HCT116 (cell line): Measurements from ENCODE around the gene BRD9.

Source experiments
- CBX3 ChIP-seq: IDR thresholded peaks from 2 replicates; pipeline ENCODE4 v1.6.1; 2012; ENCODE audit warnings: low read depth
- CEBPB ChIP-seq: IDR thresholded peaks from 2 replicates; pipeline ENCODE4 v1.6.1; 2012; ENCODE audit warnings: low read depth
- CTCF ChIP-seq, 3 experiments: fragments of 200-600 bp in 1 of 3; sonication (generic) in 1 of 3; IDR thresholded peaks in 2 of 3; conservative IDR thresholded peaks in 1 of 3; 2 replicates each; pipeline ENCODE4 v1.5.1; 2012 to 2017; ENCODE audit warnings: low read depth in 2 of 3, low read length in 2 of 3, antibody characterized with exemption in 1 of 3, borderline replicate concordance in 1 of 3, control low read depth in 1 of 3, mild to moderate bottlenecking in 1 of 3, mixed read lengths in 1 of 3, mixed run types in 1 of 3, moderate library complexity in 1 of 3; ENCODE audit not compliant: insufficient read depth in 1 of 3
- MAX ChIP-seq: IDR thresholded peaks from 2 replicates; pipeline ENCODE4 v1.6.1; 2012
- POLR2A ChIP-seq: IDR thresholded peaks from 2 replicates; pipeline ENCODE4 v1.7.0; 2011; ENCODE audit warnings: borderline replicate concordance; ENCODE audit not compliant: insufficient read depth, insufficient read length; ENCODE audit errors: extremely low read depth
- RAD21 ChIP-seq: IDR thresholded peaks from 2 replicates; pipeline ENCODE4 v1.6.1; 2012; ENCODE audit warnings: low read depth, mild to moderate bottlenecking

DNA sequence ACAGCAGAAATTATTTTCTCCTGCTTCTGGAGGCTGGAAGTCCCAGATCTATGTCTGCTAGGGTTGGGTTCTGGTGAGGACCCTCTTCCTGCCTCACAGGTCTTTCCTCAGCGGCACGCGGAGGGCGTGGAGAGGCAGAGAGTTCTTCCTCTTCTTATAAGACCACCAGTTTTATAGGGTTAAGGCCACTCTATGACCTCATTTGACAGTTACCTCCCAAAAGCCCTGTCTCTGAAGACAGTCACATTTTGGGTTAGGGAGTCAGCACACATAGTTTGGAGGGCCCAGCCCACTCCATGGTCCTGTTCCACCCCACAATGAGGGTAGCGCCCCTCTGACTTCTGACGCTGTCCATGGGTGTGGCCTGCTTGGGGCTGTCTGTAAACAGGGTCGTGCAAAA lies 46.8 kb upstream of the BRD9 start:
- TF ChIP-seq CTCF (IDR thresholded peaks at IDR 0.05 in 2 of 3, conservative IDR thresholded peaks at IDR 0.05 in 1 of 3; ENCODE audit: borderline replicate concordance in 1 of 3, insufficient read depth in 1 of 3, low read depth in 2 of 3, low read length in 2 of 3), result no peak
- TF ChIP-seq CBX3, result no peak
- no peak for TF ChIP-seq RAD21
- no peak for TF ChIP-seq MAX
- TF ChIP-seq POLR2A, result no peak
- TF ChIP-seq CEBPB, result no peak
